Testis (tissue), 3 donors: Measurements from ENCODE around the gene EIF4G3. TPM values are rescaled to one million over a fixed set of nuclear protein-coding genes. Genes with fewer than 3 reads are reported as not detected.

Experiments
- DNase-seq: peaks from one replicate; pipeline ENCODE4 v3.0.0-alpha.2; 2019
- H3K27ac ChIP-seq, 2 donors: fragments of 200-600 bp; sonication (generic); one replicate each; pipeline ENCODE4 v1.5.1; 2019
- H3K27me3 ChIP-seq: fragments of 200-600 bp; sonication (generic); one replicate; pipeline ENCODE4 v1.5.1; 2019
- H3K36me3 ChIP-seq: fragments of 200-600 bp; sonication (generic); one replicate; pipeline ENCODE4 v1.5.1; 2017; ENCODE audit warnings: low read depth; ENCODE audit errors: missing control alignments
- H3K4me1 ChIP-seq: fragments of 200-600 bp; sonication (generic); one replicate; pipeline ENCODE4 v1.5.1; 2019
- H3K4me3 ChIP-seq, 2 donors: fragments of 200-600 bp; sonication (generic); one replicate each; pipeline ENCODE4 v1.5.1; 2017 to 2019
- H3K9me3 ChIP-seq: fragments of 200-600 bp; sonication (generic); one replicate; pipeline ENCODE4 v1.5.1; 2017
- POLR2A ChIP-seq: fragments of 450-650 bp; IDR thresholded peaks from one replicate; pipeline ENCODE4 v1.6.1; 2017; ENCODE audit warnings: antibody characterized with exemption, mild to moderate bottlenecking, moderate library complexity
- WGBS, 2 donors: methylation state at CpG; one replicate each; pipeline ENCODE4 v1.1.5; 2018; 5-methylcytosine and 5-hydroxymethylcytosine counted together
- intact Hi-C: fragments of 100-400 bp; cut with DNase I; formaldehyde crosslinking; loops from one replicate; pipeline ENCODE4 v1.15.1; 2023; ENCODE audit warnings: low total_unique reads
- polyA plus RNA-seq: library from polyadenylated mRNA; stranded (reverse); fragments of 350-450 nt; fragmentation: Illumina TruSeq; extraction: RNeasy Lipid Tissue Mini Kit (QIAGEN cat#74804); gene quantifications from one replicate; pipeline ENCODE4 v1.2.3, GENCODE V29; 2014; ENCODE audit warnings: low read depth, low replicate concordance; ENCODE audit not compliant: insufficient read depth
- total RNA-seq, 2 donors: library from RNA; depleted of rRNA; stranded (reverse); fragments of >200 nt; gene quantifications; one replicate each; pipeline ENCODE4 v1.2.3, GENCODE V29; 2016
- TF ChIP-seq, protein P1 (sequence below), 3 experiments: fragments of 450-650 bp in 2 of 3; fragments of 200-600 bp in 1 of 3; sonication (generic) in 1 of 3; IDR thresholded peaks; one replicate each; pipeline ENCODE4 v1.5.1; 2016 to 2019; ENCODE audit warnings: antibody characterized with exemption in 3 of 3, mild to moderate bottlenecking in 2 of 3, moderate library complexity in 1 of 3

EIF4G3 gene
- total and polyA plus RNA-seq, 3 donors from 2014 or later = 146 to 198 (median 165) TPM

GRCh38 chr1:20847611-20848080 is 329.1 kb downstream of the EIF4G3 start:
- no peaks in the 10 kb centered on the region for H3K36me3 ChIP-seq
- intact Hi-C loops = no loop called here
- H3K27ac ChIP-seq = no peak overlapping the region
- H3K4me1 ChIP-seq = no peaks in the 10 kb centered on the region
- H3K9me3 ChIP-seq = no peaks in the 10 kb centered on the region
- TF ChIP-seq, protein P1, sequence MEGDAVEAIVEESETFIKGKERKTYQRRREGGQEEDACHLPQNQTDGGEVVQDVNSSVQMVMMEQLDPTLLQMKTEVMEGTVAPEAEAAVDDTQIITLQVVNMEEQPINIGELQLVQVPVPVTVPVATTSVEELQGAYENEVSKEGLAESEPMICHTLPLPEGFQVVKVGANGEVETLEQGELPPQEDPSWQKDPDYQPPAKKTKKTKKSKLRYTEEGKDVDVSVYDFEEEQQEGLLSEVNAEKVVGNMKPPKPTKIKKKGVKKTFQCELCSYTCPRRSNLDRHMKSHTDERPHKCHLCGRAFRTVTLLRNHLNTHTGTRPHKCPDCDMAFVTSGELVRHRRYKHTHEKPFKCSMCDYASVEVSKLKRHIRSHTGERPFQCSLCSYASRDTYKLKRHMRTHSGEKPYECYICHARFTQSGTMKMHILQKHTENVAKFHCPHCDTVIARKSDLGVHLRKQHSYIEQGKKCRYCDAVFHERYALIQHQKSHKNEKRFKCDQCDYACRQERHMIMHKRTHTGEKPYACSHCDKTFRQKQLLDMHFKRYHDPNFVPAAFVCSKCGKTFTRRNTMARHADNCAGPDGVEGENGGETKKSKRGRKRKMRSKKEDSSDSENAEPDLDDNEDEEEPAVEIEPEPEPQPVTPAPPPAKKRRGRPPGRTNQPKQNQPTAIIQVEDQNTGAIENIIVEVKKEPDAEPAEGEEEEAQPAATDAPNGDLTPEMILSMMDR (IDR thresholded peaks at IDR 0.05) = no peak
- no peak for TF ChIP-seq POLR2A
- no peaks in the 10 kb centered on the region for H3K27me3 ChIP-seq
- no peak overlapping the region for H3K4me3 ChIP-seq
- no peak for DNase-seq
- 85 to 86% methylated on average over 4 of the region's 4 CpGs for whole genome bisulfite sequencing, 2 donors

DNA sequence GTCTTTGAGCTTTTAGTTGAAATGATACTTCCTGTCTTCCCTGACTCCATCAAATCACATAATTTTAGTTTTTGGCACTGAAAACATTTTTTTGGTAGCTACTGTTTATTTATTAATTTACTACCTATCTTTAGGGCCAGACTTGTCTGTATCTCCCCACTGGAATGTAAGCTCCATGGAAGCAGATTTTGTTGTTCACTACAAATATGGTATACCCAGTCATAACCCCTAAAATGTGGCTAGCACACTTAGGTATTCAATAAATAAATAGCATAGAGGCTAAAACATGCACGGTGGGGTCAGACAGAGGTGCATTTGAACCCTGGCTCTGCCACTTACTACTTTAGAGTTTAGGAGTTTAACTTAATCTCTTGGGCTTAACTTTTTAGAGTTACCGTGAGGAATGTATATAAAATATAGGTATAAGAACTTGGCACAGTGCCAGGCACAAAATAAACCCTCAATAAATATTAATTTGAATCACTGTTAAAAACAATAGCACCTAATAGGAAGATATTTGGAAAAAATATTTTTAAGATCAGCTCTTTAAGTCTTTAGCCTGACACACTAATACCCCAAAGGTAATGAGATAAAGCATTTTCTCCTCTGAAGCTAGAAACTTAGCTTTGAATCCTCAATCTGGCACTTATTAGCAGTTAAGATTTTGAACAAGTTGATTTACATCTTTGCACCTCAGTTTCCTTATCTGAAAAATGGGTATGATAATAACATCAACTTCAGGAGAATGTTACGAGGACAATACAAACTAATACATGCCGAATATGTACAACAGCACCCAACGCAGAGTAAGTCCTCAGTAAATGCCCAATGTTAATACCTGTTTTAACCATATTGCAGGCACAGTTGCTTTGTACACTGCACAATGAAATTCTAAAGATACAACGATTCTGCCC is 330.0 kb downstream of the EIF4G3 start:
- WGBS, 2 donors = 89 to 93% methylated on average over 6 of the region's 6 CpGs
- intact Hi-C loops = no loop called here
- no peaks in the 10 kb centered on the region for H3K36me3 ChIP-seq

GRCh38 chr1:20840731-20841130 is 336.0 kb downstream of the EIF4G3 start:
- Histone ChIP-seq H3K4me1 (no peaks in the 10 kb centered on the region), H3K27me3 (no peaks in the 10 kb centered on the region), H3K4me3 (no peak overlapping the region), H3K27ac (no peak overlapping the region), H3K36me3 (no peaks in the 10 kb centered on the region), H3K9me3 (no peaks in the 10 kb centered on the region)
- intact Hi-C loops = no loop called here
- no peak for DNase-seq
- TF ChIP-seq, protein P1 (IDR thresholded peaks at IDR 0.05) = no peak
- no peak for TF ChIP-seq POLR2A

More for the DNA sequence above, 330.0 kb downstream of the EIF4G3 start:
- DNase-seq = no peak
- TF ChIP-seq, protein P1 (IDR thresholded peaks at IDR 0.05) = no peak
- TF ChIP-seq POLR2A = no peak
- no peak overlapping the region for H3K27ac ChIP-seq
- H3K4me1 ChIP-seq = no peaks in the 10 kb centered on the region
- H3K9me3 ChIP-seq = no peaks in the 10 kb centered on the region
- no peaks in the 10 kb centered on the region for H3K27me3 ChIP-seq
- H3K4me3 ChIP-seq = no peak overlapping the region

DNA sequence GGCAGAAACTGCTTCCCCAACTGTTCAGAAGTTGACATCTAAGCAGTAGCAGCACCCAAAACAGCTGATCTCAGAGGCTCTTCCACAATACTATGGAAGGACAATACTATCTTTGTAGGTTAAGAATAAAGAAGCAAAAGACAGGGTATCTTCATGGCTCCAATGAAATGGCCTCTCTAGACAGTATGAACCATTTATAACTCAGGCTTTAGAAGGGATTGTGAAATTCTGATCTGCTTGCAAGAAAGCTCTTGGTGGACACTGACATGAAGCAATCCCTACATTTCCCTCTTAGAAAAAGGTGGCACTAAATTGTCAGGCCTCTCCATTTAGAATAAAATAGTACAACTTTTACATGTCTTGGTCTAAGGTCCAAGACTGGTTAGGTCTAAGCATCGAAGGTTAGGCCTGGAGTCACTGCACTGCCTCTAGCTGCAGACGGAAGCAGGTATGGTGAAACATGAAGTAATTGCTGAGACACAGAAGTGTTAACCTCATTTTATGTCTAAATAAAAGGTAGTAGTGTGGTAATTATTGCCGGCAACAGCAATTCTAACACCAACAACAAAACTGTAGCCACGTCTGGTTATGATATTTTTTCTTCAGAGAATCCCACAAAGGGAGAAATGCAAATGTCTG is 339.0 kb downstream of the EIF4G3 start:
- Histone ChIP-seq H3K27me3 (no peaks in the 10 kb centered on the region), H3K4me1 (no peaks in the 10 kb centered on the region), H3K4me3 (no peak overlapping the region), H3K36me3 (no peaks in the 10 kb centered on the region), H3K27ac (no peak overlapping the region), H3K9me3 (no peaks in the 10 kb centered on the region)
- TF ChIP-seq, protein P1 (IDR thresholded peaks at IDR 0.05) = no peak
- TF ChIP-seq POLR2A = no peak
- intact Hi-C loops = no loop called here
- no peak for DNase-seq
- 78 to 93% methylated on average over 4 of the region's 4 CpGs for WGBS, 2 donors
